HEK293 (cell line): ENCODE data around the gene WHRN.

Experiments used
- KLF10 ChIP-seq: fragments of 450-650 bp; IDR thresholded peaks from 2 replicates; pipeline ENCODE4 v1.5.1; 2018; ENCODE audit warnings: missing biosample characterization, mild to moderate bottlenecking, missing genetic modification characterization
- PBX3 ChIP-seq: sonication (generic); formaldehyde crosslinking; IDR thresholded peaks from 2 replicates; pipeline ENCODE4 v1.8.1; 2022; ENCODE audit warnings: mild to moderate bottlenecking, moderate library complexity, missing genetic modification reagents
- ZNF19 ChIP-seq: fragments of 450-650 bp; formaldehyde crosslinking; IDR thresholded peaks from 2 replicates; pipeline ENCODE4; 2016; ENCODE audit warnings: missing biosample characterization, missing genetic modification characterization, low read depth
- ZNF449 ChIP-seq: fragments of 450-650 bp; formaldehyde crosslinking; IDR thresholded peaks from 2 replicates; pipeline ENCODE4 v1.5.1; 2017; ENCODE audit warnings: missing biosample characterization, mild to moderate bottlenecking, missing genetic modification characterization, moderate library complexity

GRCh38 chr9:114431003-114431402, 74.3 kb downstream of the WHRN start:
- TF ChIP-seq KLF10 (tag by site-specific recombination): no peak
- no peak for TF ChIP-seq ZNF19 (tag by site-specific recombination)
- no peak for TF ChIP-seq ZNF449
- TF ChIP-seq PBX3: no peak
